NCI-H1092 (cell line): ENCODE measurements around the gene GBA3.

ENCODE experiments used
- DNase-seq: peaks from one replicate; lab custom pipeline; 2025; lab: John Stamatoyannopoulos, UW

The GBA3 gene

DNA sequence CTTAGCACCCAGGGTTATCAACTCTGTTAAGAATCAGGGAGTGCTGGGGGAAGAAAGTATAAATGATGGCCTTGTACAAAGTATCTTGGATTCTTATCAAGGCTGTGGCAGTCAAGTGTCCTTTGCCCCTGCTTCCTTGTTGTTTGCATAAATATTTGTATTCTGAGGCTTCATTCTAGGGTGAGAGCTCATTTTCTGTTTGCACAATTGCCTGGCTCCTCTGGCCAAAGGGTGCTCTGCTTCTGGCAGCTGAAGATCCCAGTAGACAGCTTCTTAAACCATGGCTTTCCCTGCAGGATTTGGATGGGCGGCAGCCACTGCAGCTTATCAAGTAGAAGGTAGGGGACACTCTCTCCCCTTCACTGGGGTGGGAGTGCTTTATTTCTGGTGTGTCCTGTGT is at the start of gene GBA3:
Gene GBA3, plus strand, starts transcription at position 202 of the 400 bp plus-strand sequence.
- DNase-seq, result peak; percentile 6

DNA sequence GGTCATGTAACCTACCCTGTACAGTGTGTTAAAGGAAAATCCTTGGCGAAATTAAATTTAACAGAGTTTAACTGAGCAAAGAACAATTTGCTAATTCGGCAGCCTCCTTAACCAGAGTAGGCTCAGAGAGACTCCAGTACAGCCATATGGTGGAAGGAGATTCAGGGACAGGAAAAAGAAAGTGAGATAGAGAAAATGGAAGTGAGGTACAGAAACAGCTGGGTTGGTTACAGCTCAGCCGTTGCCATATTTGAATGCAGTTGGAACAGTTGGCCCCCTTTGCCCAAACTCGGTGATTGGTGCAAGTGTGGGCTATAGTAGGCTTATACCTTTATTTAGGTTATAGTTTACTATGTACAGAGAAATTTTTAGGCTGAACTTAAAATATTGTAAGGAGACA is 48.8 kb upstream of the GBA3 start:
- no peak for DNase-seq

DNA sequence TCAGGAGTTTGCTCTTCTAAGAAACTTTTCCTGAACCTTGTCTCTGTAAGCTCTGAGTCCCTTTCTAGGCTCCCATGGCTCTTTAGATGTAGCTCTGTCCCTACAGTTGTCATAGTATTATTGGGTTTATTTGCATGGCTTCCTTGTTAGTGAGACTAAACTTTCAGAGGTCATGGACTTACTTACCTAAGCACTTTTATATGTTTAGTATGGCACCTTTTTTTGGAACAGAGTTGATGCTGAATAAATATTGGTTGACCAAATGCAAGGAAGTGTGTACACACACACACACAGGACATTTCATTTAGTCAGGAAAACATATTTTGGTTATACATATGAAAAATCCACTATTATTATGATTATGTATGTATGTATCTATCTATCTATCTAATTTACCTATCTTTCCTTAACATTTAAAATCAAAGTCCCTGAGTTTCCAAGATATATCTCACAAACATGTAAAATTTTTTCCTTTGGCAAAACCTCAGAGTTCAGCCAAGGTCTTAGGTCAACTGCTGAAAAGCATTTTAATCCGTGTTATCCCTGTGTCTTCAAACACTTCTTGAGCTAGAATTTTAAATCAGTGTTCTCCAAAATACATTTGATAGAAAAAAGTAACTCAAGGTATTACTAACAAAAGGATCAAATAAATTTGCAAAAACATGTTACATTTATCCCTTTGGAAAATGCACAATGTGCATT is 47.1 kb upstream of the GBA3 start:
- no peak for DNase-seq

DNA sequence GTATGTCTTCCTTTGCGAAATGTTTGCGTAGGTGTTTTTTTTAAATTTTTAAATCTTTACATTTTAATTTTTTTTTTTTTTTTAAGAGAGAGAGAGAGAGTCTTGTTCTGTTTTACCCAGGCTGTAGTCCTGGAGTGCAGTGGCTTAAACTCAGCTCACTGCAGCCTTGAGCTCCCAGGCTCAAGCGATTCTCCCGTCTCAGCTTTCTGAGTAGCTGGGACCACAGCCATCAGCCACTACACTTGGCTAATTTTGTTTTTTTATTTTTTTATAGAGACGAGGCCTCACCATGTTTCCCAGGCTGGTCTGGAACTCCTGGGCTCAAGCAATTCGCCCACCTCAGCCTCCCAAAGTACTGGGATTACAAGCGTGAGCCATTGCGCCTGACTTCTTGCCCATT is 43.7 kb upstream of the GBA3 start:
- no peak for DNase-seq

DNA sequence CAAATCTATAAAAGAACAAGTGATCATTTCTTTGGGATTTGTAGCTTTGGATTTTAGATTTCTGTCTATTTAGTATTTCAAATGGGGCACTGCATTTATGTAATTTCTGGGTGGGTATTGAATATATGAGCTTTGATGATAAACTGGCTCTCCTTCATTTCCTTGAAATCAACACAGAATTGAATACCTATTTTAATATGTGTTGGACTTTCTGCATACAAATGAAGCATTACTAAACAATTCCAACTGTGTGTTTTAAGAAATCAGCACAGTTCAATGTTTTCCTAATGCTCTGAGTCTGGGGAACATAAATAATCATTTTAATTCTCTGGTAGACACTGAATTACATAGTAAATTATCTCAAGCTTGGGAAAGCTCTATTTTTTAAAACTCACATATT is 42.0 kb upstream of the GBA3 start:
- DNase-seq, result no peak

DNA sequence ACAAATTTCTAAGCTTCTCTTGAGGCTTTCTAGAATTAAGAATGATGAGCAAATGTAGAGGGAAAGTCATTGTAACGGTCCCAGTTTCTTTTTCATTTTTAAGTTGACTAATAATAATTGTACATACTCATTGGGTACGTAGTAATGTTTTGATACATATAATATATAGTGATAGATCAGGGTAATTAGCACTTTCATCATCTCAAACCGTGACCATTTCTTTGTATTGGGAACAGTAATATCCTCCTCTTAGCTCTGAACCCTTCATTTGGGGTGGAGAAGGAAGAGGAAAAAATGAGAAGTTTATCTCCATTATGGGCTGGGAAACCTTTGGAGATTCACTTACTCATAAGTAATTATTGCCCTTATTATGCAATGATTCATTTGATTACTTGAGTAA is 39.0 kb upstream of the GBA3 start:
- no peak for DNase-seq

DNA sequence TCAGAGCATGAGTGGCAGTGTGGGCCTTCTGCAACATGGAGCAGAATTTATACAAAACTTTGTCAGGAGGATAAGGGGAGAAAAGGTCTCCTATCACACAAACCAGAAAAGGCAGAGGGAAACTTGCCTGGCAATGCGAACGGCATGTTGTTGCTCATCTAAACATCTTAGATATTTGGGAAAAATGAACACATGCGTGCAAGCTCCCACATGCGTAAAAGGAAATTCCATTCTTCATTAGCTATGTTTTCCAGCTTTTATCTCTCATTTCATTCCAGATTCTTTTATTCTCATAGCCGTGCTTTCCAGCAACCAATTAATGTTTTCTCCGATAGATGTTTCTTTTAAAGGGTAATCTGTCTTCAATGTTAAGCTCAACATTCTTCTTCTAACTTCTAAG is 31.3 kb upstream of the GBA3 start:
- no peak for DNase-seq

DNA sequence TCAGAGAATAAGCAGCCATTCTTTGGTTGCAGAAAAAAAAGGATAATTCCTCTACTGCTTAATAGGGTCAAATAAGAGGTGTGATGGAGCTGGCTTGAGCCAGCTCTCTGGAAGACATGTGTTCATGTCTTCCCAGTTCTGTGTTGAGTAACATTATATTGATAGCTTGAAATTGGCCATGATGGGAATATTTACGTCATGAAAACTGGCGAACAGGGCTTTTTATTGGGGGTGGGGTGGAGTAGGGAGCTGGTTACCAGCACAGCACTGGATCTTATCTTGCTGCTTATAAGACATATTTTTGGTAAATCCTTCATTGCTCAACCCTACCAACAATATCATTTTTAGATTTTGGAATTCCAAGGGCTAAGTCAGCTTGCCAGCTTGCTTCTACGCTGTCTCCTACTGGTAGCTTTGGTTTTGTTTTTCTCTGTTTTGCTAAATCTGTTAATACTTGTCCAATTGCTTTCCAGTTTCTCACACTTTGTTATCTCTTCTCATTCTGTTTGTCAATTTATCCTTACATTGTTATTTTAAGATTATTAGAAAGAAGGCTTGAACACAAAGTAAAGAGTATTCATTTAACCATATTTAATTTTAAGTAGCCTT is 25.3 kb upstream of the GBA3 start:
- DNase-seq, result no peak

DNA sequence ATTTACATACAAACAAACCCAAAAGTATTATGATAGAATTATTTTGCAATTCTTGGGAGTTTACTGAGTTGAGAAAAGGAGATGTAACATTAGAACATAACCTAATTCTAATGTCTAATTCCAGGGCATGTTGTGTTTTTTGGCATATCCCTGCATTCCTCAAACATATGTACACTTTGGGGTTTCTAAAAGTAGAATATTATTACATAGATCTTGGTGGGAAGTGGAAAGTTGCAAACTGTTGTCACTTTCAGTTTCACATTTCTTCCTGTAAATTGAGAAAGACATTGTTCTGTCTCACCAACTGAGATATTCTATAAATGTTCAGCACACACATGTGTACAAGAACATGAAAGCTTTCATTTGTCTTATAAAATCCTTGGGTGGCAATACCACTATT is 24.4 kb upstream of the GBA3 start:
- no peak for DNase-seq

DNA sequence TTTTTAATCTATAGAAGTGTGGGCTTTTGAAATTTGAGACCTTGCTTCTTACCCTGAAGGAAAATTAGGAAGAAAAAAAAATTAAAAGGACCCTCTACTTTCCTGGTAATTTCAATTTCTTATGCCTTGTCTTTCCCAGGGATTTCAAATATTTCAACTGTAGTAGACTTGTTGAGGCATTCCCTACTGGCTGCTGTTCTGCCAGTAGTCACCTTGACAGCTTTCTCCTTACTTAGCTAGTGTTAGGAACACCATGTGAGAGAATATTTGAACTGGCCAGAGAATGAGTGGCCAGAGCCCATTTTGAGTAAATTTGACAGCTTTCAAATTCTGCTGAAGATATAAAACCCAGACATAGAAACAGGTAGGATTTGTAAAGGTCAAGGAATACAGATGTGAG is 24.0 kb upstream of the GBA3 start:
- no peak for DNase-seq

DNA sequence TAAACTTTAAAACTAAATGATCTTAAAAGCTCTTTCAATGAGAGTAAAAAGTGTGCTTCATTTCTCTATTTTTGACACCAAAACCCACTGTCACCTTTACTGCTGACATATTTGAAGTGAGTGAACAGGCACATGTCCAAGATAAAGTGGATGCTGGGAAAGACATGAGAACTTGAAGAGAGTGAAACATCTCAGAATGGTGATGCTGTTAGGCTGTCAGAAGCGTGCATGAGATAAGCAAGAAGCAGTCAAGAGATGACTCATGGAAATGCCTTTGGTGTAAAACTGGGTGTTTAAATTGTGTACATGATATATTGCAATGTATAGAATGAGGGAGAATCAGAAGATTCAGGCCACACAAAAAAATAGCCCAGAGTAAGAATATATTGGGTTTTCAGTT is 21.8 kb upstream of the GBA3 start:
- DNase-seq, result no peak

DNA sequence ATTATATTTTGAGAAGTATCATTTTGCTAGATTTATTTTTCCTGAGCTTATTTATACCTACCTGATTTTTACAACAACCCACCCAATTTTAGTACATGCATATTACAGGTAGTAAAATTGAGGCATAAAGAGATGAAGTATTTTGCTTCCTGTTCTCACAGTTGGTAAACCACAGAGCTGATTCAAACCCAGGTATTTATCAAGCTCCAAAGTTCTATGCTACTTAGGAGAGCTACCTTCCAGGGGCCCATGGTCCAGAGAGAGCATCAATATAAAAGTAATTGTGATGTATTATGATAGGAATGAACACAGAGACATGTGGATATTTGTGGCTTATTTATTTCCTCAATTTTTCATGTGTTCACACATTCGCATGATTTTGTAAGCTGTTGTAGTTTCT is 20.2 kb upstream of the GBA3 start:
- no peak for DNase-seq

DNA sequence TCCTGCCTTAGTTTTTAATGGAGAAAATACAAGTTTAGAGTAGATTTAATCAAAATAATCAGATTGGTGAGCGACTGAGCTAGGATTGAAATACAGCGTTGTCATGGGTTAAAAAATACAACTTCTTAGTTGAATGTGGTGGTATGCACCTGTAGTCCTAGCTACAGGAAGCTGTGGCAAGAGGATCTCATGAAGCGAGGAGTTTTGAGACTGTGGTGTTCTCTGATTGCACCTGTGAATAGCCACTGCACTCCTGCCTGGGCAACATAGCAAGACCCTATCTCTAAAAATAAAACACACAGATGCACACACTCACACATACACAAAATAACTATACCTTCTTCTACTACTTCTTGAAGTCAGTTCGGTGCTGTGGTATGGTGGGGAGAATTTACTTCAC is 19.8 kb upstream of the GBA3 start:
- no peak for DNase-seq

DNA sequence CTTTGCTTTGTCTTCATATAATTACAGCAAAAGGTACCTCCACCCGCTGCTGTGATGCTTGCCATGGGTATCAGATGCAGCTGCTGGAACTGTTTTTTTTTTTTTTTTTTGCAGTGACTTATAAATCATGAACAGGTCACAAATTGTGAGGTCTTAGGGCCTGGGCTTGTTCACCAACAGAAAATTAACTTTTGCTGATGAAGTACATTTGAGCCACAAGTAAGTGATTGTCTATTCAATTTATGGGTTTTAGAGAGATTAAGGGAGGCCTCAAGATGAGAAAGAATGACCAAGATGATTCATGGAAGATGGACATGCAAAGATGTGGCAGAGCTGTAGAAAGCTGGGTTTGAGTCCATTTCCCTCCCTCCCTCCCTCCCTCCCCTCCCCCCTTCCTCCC is 18.0 kb upstream of the GBA3 start:
- DNase-seq, result no peak

DNA sequence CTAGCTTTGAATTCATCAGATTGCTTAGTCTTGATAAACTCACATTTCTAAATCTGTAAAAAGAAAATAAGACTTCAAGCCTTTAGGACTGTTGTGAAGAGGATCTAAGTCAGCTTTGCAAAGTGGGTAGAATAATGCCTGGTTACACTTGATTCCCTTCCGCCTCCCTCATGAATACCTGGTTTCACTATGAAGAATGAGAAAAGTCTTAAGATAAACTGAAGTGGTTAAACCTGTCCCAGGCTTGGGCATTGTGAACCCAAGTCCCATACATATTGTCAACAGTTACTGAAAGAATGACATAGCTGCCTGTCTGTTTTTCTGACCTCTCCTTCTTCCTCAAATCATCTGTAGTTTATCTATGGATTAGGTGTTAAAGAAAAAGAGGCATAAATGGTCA is 16.7 kb upstream of the GBA3 start:
- no peak for DNase-seq

DNA sequence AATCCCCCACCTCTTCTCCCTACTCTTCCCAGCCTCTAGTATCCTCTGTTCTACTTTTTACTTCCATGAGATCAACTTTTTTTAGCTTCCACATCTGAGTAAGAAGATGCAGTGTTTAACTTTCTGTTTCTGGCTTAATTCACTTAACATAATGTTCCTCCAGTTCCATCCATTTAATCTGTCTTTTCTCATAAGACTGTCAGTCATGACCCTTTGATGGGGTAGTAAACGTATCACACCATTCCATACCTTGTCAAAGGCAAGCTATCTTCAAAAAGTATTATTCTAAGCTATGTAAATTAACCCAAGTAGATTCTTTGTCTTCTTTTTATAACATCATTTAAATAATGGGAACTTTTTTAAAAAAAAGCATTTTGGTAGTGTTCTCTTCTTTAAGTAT is 15.0 kb upstream of the GBA3 start:
- no peak for DNase-seq

DNA sequence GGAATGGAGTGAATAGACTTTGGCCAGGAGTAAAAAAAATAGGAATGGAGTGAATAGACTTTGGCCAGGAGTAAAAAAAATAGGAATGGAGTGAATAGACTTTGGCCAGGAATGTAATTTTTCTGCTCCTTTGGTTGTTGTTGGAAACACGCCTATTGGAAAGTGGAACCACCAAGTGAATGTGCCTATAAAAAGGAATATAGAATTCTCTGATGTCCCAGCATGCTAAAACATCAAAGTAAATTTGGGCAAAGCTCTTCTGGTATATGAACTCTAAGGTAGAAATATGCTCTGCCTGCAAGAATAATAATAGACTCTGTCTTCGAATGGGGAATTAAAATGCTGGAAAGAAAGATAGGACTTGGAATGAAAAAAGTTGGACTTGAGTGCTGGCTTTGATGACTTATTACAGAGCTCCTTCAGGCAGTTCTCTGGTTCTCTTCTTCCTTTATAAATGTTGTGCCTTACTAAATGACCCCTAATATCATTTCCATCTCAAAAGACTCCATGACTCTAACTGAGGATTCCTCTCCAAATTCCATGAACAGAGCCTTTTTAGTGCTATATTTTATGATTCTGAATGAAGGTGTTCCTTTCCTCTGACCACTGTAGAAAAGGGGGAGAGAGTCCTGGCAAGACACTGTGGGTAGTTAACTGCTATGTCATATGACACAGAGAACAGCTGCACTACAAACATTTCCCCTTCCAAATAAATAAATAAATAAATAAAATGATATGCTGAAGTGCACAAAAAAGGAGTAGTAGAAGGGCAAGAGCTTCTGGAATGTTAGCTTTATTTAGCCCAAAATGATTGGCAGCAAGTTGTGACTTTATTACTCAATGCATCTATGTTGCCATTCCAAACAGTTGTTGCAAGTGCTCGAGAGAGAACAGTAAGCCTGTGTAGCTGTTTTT is 13.5 kb upstream of the GBA3 start:
- no peak for DNase-seq

DNA sequence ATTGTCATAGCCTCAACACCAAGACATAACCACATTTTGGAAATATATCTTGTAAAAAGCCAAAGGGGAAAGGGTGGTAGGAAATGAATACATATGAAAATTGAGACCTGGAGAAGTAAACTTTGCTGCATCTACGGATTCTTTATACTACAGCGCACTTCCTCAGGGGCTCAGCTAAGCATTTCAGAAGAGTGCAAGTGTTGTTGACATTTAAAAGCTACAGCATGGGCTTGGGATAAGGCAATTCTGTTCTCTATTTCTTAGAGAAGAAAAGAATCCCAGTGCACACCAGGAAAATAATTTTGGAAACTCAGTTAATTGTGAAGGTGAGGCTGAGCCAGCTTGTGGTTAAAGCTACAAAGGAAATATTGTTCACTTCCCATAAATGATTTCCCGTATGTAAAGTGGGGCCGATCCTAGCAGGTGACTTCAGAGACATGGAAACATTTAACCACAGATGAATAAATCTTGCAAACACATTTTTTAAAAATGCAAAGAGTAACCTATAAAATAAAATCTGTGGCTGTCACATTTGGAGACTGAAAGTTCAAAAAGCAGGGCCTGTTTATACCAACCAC is 12.6 kb upstream of the GBA3 start:
- no peak for DNase-seq

DNA sequence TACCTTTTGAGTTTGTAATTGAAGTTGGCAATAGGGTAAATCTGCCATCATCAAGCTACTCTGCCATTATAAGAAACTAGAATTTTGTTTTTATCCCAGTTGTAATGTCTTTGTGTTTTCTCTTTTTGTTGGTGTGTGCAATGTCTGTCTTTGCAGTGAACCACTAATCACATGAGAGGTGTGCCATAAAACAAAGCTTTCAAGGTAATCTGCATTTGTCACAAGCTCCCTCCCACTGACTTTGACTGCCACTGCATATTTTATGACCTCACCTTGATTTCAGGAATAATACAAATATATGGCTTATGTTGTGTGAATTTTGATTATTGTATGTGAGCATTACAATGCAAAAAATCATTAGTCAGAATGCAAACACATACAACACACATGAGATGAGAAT is 9.0 kb upstream of the GBA3 start:
- DNase-seq, result no peak

DNA sequence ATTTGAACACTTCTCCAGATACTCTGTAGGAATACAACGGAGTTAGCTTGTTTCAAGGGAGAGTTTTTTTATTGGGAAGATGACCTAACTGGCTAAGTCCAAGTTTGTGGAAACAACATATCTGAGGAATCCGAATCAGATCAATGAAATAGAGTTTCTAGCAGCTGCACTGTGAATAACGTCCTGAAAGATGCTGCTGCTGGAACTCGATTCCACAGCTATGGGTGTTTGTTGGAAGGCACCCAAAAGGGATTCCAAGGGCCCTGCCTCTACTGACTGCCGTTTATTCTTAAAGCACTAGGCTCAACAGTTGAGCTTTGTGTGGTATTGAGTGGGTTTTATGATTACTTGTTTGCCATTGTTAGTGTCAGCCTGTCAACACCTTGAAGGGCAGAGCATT is 6.6 kb upstream of the GBA3 start:
- DNase-seq, result no peak

DNA sequence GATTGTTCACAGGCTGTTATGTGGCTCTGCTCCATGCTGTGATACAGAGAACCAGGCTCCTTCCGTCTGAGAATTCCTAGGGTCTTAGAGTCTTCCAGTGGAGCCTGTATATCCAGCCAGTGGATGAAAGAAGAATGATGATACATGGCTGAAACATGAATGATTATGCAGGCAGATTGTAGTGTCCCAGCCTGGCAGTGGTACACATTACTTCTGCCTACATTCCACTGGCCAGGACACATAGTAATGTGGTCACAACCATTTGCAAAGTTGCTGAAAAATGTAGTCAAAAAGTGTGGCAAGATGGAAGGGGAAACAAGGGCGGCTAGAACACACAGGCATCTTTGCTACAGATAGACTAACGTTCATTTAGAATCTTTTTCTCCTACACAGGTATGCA is 4.5 kb upstream of the GBA3 start:
- DNase-seq, result no peak

DNA sequence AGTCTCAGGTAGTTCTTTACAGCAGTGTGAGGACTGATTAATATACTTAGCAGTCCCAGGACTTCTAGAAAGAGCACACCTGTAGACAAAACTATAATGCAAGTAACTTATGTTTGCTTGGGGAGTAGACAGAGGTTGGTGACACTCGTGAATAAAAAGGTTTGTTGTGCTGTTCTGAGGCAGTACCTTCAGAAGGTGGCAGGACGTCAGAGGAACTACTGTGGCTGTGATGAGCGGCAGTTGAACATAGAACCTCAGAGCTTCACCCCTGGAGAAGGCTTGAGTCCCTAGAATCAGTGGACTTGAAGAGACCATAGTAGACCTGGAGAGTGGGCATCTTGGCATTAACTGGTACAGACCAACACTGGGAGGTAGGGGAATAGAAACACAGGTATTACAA is 3.3 kb upstream of the GBA3 start:
- DNase-seq, result no peak

DNA sequence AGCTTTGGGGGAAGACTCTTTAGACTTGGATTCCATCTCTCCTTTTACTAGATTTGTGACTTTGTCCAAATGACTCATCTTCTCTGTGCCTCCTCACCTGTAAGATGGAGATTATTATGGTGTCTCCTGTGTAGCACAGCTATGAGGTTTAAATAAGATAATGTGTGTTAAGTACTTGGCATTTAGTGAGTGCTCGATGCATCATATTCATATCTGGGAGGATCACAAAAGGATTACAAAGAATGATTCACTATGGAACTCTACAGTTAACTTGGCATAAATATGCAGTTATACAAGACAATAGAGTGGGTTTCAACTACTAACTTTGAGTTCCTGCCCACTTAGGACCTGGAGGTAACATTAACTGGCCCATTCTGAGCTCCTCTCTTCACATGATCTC is 2.3 kb downstream of the GBA3 start:
- DNase-seq, result no peak
